BLaER1 treated with 17β-estradiol and CSF1 and Interleukin-3, amounts not matched to agents 10 nM and 100 nM (cell line): ENCODE data around the gene ANXA5.

Experiments used
- H3K27ac ChIP-seq, 11 experiments: shearing (Covaris generic); formaldehyde crosslinking; 2 replicates each; pipeline ENCODE4 v1.8.1; 2022
- H3K27me3 ChIP-seq, 11 experiments: shearing (Covaris generic); formaldehyde crosslinking; 2 replicates each; pipeline ENCODE4 v1.8.1; 2022
- H3K36me3 ChIP-seq, 11 experiments: shearing (Covaris generic); formaldehyde crosslinking; 2 replicates each; pipeline ENCODE4 v1.8.1; 2022
- H3K4me1 ChIP-seq, 10 experiments: shearing (Covaris generic); formaldehyde crosslinking; 2 replicates each; pipeline ENCODE4 v1.8.1; 2022
- H3K4me2 ChIP-seq, 11 experiments: shearing (Covaris generic); formaldehyde crosslinking; 2 replicates each; pipeline ENCODE4 v1.8.1; 2022
- H3K4me3 ChIP-seq, 10 experiments: shearing (Covaris generic); formaldehyde crosslinking; 2 replicates each; pipeline ENCODE4 v1.8.1; 2022
- H3K9ac ChIP-seq, 11 experiments: shearing (Covaris generic); formaldehyde crosslinking; 2 replicates each; pipeline ENCODE4 v1.8.1; 2022
- H3K9me3 ChIP-seq, 11 experiments: shearing (Covaris generic); formaldehyde crosslinking; replicated peaks in 1 of 11; 2 replicates each; pipeline ENCODE4 v1.8.1; 2022
- H4K20me1 ChIP-seq, 11 experiments: shearing (Covaris generic); formaldehyde crosslinking; 2 replicates each; pipeline ENCODE4 v1.8.1; 2022
- Cebpa-rat ChIP-seq, 11 experiments: shearing (Covaris generic); IDR thresholded peaks; 2 replicates each; pipeline ENCODE4 v1.8.1; 2022

The ANXA5 gene

DNA sequence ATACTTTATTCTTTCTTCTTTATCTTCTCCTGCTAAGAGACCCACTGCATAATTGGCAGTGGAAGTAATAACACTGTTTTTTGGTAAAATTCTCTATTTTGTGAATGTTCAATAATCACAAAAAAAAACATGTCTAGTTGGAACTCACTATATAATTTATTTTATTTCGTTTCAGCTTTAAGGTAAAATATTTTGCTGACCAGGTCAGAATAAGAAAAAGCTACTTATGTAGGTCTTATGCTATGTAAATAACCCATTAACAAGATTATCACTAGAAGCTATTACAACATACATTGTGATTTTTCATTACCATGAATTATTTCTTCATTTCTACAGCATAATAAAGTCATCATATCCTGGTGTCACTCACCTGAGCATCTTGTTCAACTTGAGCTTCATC is 19.3 kb downstream of the ANXA5 start:
- H3K4me2 ChIP-seq: no peak overlapping the region
- no peak overlapping the region for H3K4me3 ChIP-seq
- H3K27ac ChIP-seq: no peak overlapping the region
- H3K9me3 ChIP-seq: no peaks in the 10 kb centered on the region
- H3K36me3 ChIP-seq: peaks cover 81 to 98% (median 89%) of the 10 kb centered on the region in 11 experiments
- no peaks in the 10 kb centered on the region for H3K27me3 ChIP-seq
- H4K20me1 ChIP-seq: peaks cover 0 to 96% (median 6%) of the 10 kb centered on the region in 11 experiments; a peak in 10 of 22 replicates
- no peaks in the 10 kb centered on the region for H3K4me1 ChIP-seq
- no peak for TF ChIP-seq Cebpa-rat (IDR thresholded peaks at IDR 0.05)
- H3K9ac ChIP-seq: no peak overlapping the region

DNA sequence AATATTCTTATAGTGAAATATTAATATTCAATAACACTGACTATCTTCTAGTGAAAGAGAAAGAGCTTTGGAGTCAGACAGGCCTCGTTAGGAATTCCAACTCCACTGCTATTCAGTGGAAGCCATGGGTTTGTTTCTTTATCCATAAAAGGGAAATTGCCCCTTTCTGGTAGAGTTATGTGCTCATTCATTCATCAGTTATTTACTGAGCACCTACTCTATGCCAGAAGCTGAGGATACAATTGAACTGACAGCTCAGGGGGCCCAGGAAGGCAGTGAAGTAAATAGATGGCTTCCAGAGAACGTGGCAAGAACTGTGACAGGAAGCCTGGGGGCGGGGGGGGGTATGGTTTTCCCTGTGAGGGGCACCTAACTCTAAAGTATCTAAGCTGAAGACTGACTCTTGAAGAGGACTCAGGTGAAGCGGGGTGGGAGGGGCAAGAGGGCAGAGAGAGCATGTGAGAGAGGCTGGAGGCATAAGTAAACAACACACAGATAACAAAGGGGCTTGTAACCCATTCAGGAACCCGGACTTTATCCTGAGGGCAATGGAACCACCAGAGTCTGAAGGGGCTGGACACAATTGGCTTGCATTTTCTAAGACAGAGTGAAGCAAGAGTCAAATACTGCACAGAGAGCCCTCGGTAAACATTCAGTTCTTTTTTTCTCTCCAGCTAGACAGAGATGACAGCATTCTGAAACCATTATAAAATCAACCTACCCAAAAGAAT is 20.3 kb downstream of the ANXA5 start:
- H3K9ac ChIP-seq: no peak overlapping the region
- H3K36me3 ChIP-seq: peaks cover 83 to 98% (median 90%) of the 10 kb centered on the region in 11 experiments
- H3K4me2 ChIP-seq: no peak overlapping the region
- H4K20me1 ChIP-seq: peaks cover 0 to 98% (median 6%) of the 10 kb centered on the region in 11 experiments; a peak in 10 of 22 replicates
- no peak overlapping the region for H3K27ac ChIP-seq
- no peak for TF ChIP-seq Cebpa-rat (IDR thresholded peaks at IDR 0.05)
- H3K9me3 ChIP-seq: no peaks in the 10 kb centered on the region
- no peak overlapping the region for H3K4me3 ChIP-seq
- H3K4me1 ChIP-seq: no peaks in the 10 kb centered on the region
- no peaks in the 10 kb centered on the region for H3K27me3 ChIP-seq

DNA sequence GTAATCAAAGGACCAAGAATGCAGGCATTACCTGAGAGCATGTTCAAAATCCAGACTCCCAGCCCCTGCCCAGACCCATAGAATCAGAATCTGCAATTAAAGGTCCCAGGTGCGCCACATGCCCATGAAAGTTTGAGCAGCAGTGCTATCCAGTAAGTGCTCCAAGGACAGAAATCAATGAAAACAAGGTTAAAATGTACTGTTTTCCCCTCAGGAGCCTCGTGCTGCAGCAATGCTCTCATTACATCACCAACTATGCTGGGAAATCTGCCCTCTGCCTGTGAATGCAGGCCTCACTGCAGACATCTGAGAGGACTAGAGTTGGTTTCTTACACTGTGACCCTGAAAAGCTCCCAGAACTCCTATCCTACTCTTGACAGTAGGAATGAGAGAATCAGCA is 21.1 kb downstream of the ANXA5 start:
- no peak overlapping the region for H3K4me3 ChIP-seq
- H4K20me1 ChIP-seq: peaks cover 0 to 98% (median 5%) of the 10 kb centered on the region in 11 experiments; a peak in 10 of 22 replicates
- no peaks in the 10 kb centered on the region for H3K27me3 ChIP-seq
- no peak overlapping the region for H3K9ac ChIP-seq
- TF ChIP-seq Cebpa-rat (IDR thresholded peaks at IDR 0.05): no peak
- H3K4me2 ChIP-seq: no peak overlapping the region
- no peaks in the 10 kb centered on the region for H3K4me1 ChIP-seq
- no peak overlapping the region for H3K27ac ChIP-seq
- peaks cover 83 to 98% (median 89%) of the 10 kb centered on the region in 11 experiments for H3K36me3 ChIP-seq
- H3K9me3 ChIP-seq: no peaks in the 10 kb centered on the region

DNA sequence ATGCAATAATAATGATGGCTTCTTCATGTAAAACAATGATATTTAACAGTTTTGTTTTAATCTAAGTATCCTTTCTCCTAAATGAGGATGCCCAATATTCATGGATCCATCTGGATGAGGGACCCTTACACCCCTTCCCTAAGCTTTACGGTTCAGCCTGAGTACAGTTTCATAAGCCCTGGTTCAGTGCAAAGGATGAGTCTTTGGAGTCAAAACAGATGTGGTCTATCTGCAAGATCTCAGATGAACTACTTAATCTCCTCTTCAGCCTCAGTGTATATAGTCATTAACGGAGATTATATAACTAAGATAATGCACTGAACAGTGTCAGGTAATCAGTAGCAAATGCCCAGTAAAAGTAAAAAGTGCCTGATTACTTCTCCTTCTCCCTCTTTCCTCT is 22.1 kb downstream of the ANXA5 start:
- H3K4me2 ChIP-seq: no peak overlapping the region
- H3K9me3 ChIP-seq: no peaks in the 10 kb centered on the region
- H3K27ac ChIP-seq: no peak overlapping the region
- no peak overlapping the region for H3K9ac ChIP-seq
- no peaks in the 10 kb centered on the region for H3K4me1 ChIP-seq
- peaks cover 83 to 98% (median 89%) of the 10 kb centered on the region in 11 experiments for H3K36me3 ChIP-seq
- no peak for TF ChIP-seq Cebpa-rat (IDR thresholded peaks at IDR 0.05)
- H4K20me1 ChIP-seq: peaks cover 0 to 98% (median 0%) of the 10 kb centered on the region in 11 experiments; a peak in 9 of 22 replicates
- no peak overlapping the region for H3K4me3 ChIP-seq
- H3K27me3 ChIP-seq: no peaks in the 10 kb centered on the region

DNA sequence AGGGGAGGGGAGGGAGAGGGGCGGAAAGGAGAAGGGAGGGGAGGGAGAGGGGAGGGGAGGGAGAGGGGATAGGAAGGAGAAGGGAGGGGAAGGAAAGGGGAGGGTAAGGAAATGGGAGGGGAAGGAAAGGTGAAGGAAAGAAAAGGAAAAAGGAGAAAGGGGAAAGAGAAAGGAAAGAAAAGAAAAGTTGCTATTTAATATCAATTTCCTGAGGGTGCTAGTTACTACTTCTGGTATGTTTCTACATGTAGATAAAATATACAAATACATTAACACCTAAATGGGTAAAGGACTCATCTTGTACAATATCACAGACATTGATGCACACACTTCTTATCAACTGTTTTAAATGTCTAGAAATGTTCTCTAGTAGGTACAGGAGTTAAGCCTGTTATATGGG is 22.6 kb downstream of the ANXA5 start:
- peaks cover 0 to 98% (median 0%) of the 10 kb centered on the region in 11 experiments; a peak in 9 of 22 replicates for H4K20me1 ChIP-seq
- TF ChIP-seq Cebpa-rat (IDR thresholded peaks at IDR 0.05): no peak
- H3K36me3 ChIP-seq: peaks cover 83 to 98% (median 89%) of the 10 kb centered on the region in 11 experiments
- no peak overlapping the region for H3K4me2 ChIP-seq
- no peaks in the 10 kb centered on the region for H3K27me3 ChIP-seq
- H3K9ac ChIP-seq: no peak overlapping the region
- no peak overlapping the region for H3K27ac ChIP-seq
- H3K9me3 ChIP-seq: no peaks in the 10 kb centered on the region
- no peaks in the 10 kb centered on the region for H3K4me1 ChIP-seq
- no peak overlapping the region for H3K4me3 ChIP-seq

DNA sequence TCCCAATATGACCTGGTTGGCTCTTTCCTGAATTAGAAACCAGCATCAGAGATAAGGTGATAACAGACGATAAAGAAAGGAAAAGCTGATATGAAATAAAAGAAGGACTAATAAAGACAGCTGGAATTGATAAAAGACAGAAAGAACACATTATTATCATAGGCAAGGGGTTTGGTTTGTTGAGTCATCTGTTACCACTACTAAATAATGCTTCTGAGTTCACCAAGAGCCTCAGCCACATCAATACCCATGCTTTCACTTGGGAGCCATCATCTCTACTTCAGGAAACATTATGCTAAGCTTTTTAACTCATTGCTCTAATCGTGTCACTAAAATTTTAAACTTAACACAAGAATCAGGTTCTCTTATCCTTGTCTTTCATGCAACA is 27.6 kb downstream of the ANXA5 start:
- Histone ChIP-seq H3K4me1 (no peaks in the 10 kb centered on the region), H3K27me3 (no peaks in the 10 kb centered on the region), H3K36me3 (peaks cover 66 to 94% (median 79%) of the 10 kb centered on the region in 11 experiments), H3K4me2 (no peak overlapping the region), H4K20me1 (peaks cover 0 to 66% (median 0%) of the 10 kb centered on the region in 11 experiments; a peak in 7 of 22 replicates), H3K9ac (no peak overlapping the region), H3K27ac (no peak overlapping the region), H3K4me3 (no peak overlapping the region), H3K9me3 (no peaks in the 10 kb centered on the region)
- TF ChIP-seq Cebpa-rat (IDR thresholded peaks at IDR 0.05): no peak

DNA sequence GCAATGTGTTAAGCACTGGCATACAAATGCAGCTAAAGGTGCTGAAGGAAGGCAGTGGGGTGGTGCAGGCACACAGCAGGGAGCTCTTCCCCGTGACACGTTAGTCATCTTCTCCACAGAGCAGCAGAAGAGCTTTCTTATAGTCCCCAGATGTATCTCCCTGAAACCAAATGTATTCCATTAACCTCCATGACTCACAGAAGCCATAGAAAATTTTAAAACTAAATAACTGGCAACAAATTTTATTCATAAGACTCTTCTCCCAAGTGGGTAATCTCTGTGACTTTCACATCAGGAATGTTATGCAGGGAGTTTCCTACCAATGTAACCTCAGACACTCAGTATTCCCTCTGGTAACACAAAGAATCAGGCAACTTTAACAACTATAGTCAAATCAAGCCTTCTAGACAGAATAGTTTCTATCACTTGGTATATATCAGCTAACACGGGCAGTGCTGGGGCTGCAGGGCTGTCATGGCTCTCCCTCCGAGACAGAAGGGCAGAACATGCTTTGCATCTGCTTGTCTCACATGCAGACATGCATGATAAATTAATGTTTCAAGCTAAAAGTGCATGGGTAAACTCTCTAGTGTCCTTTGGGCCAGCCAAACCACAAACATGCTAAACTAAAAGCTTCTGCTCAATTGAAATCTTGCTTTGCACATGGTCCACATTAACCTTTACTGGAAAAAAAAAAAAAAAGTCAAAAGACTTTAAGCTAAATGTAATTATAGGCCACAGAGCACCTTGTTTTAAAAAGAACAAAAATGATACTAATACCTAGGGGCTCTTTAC is 28.2 kb downstream of the ANXA5 start:
- H4K20me1 ChIP-seq: peaks cover 0 to 62% (median 0%) of the 10 kb centered on the region in 11 experiments; a peak in 7 of 22 replicates
- H3K4me1 ChIP-seq: no peaks in the 10 kb centered on the region
- no peak for TF ChIP-seq Cebpa-rat (IDR thresholded peaks at IDR 0.05)
- H3K4me3 ChIP-seq: no peak overlapping the region
- H3K4me2 ChIP-seq: no peak overlapping the region
- no peaks in the 10 kb centered on the region for H3K9me3 ChIP-seq
- H3K36me3 ChIP-seq: peaks cover 63 to 96% (median 76%) of the 10 kb centered on the region in 11 experiments
- no peak overlapping the region for H3K9ac ChIP-seq
- H3K27me3 ChIP-seq: no peaks in the 10 kb centered on the region
- H3K27ac ChIP-seq: no peak overlapping the region

DNA sequence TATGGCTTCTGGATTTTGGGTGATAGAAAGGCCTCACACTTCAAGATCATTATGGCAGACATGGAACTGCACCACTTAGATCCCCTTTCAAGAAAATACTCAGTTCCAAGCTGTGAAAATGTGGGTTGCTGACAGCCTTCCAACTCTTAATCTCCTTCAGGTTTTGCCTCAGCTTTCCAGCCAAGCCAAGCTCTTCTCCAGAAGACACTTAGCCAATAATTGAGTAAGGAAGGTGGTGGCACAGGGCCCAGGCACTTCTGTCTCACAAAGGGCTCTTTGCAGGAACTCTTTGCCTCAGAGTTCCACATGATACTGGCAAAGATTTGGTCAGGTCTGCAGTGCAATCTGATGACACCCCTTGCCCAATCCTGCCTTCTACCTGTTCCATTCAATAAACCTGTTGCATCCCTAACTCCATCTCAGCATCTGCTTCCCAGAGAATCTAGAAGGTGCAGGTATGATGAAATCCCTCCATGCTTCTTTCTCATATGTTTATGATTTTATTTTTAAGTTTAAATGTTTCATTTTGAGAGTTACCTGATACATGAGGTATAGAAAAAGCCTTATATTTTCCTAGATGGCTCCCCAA is 30.6 kb downstream of the ANXA5 start:
- H3K4me3 ChIP-seq: no peak overlapping the region
- no peaks in the 10 kb centered on the region for H3K27me3 ChIP-seq
- no peak overlapping the region for H3K4me2 ChIP-seq
- no peak for TF ChIP-seq Cebpa-rat (IDR thresholded peaks at IDR 0.05)
- H3K36me3 ChIP-seq: peaks cover 40 to 93% (median 60%) of the 10 kb centered on the region in 11 experiments
- no peak overlapping the region for H3K9ac ChIP-seq
- H4K20me1 ChIP-seq: peaks cover 0 to 38% (median 0%) of the 10 kb centered on the region in 11 experiments; a peak in 5 of 22 replicates
- H3K4me1 ChIP-seq: no peaks in the 10 kb centered on the region
- H3K27ac ChIP-seq: no peak overlapping the region
- no peaks in the 10 kb centered on the region for H3K9me3 ChIP-seq

DNA sequence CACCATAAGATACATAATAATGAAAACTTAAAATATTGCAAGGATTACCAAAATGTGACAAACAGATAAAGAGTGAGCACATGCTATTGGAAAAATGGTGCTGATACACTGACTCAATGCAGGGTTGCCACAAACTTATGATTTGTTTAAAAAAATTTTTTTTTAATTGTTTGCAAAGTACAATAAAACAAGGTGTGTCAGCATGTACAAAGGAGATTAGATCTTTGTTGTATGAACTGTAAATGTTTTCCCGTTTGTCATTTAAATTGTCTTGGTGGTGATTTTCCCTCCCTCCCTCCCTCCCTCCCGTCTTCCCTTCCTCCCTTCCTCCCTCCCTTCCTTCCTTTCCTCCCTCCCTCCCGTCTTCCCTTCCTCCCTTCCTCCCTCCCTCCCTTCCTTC is 31.4 kb downstream of the ANXA5 start:
- Histone ChIP-seq H3K4me3 (no peak overlapping the region), H3K9me3 (no peaks in the 10 kb centered on the region), H3K36me3 (peaks cover 35 to 84% (median 53%) of the 10 kb centered on the region in 11 experiments), H4K20me1 (peaks cover 0 to 30% (median 0%) of the 10 kb centered on the region in 11 experiments; a peak in 5 of 22 replicates), H3K27me3 (no peaks in the 10 kb centered on the region), H3K4me2 (no peak overlapping the region), H3K4me1 (no peaks in the 10 kb centered on the region), H3K27ac (no peak overlapping the region), H3K9ac (no peak overlapping the region)
- TF ChIP-seq Cebpa-rat (IDR thresholded peaks at IDR 0.05): no peak
